Fibroblast of lung (primary cell): Measurements from ENCODE around the gene ACOT7.

ENCODE experiments used
- CTCF ChIP-seq, 2 donors: IDR thresholded peaks in 1 of 2; conservative IDR thresholded peaks in 1 of 2; 1 replicate in 1 of 2; 2 replicates in 1 of 2; pipeline ENCODE4 v1.5.1; 2011 to 2012; ENCODE audit warnings: low read length in 2 of 2, control low read depth in 1 of 2, inconsistent platforms in 1 of 2, low read depth in 1 of 2, mild to moderate bottlenecking in 1 of 2
- EZH2 ChIP-seq: IDR thresholded peaks from 2 replicates; pipeline ENCODE4 v1.5.1; 2012; ENCODE audit warnings: low read length, control low read depth, mild to moderate bottlenecking; ENCODE audit errors: missing control alignments

GRCh38 chr1:6342056-6342455 is 51.5 kb downstream of the ACOT7 start:
- TF ChIP-seq CTCF (conservative IDR thresholded peaks at IDR 0.05 in 1 of 2, IDR thresholded peaks at IDR 0.05 in 1 of 2; ENCODE audit: low read depth in 1 of 2, low read length in 2 of 2) (no peak), EZH2 (no peak)
